Endothelial cell of umbilical vein (primary cell): ENCODE results near the gene EPS8. TPM values are rescaled to one million over a fixed set of nuclear protein-coding genes. Genes with fewer than 3 reads are reported as not detected.

ENCODE experiments used
- BruUV-seq: library from RNA; stranded (reverse); fragments of 400-500 nt; replicated peaks from 2 replicates; lab custom pipeline; 2021; lab: Mats Ljungman, UMichigan
- CTCF ChIA-PET: fragments of 300-600, 350-600 bp; sonication (Branson Sonifier 250); formaldehyde crosslinking; loops from one replicate; lab custom pipeline; 2021; ENCODE audit warnings: antibody characterized with exemption, inconsistent platforms; lab: Charles Lee
- POLR2A ChIA-PET: fragments of 300-600, 350-600 bp; sonication (Branson Sonifier 250); formaldehyde crosslinking; loops from one replicate; lab custom pipeline; 2021; ENCODE audit warnings: antibody characterized with exemption, inconsistent platforms; lab: Charles Lee
- DNase-seq: peaks from one replicate; pipeline ENCODE4 v3.0.0-alpha.2; 2011; ENCODE audit warnings: low read depth, low spot score
- FAIRE-seq: peaks from 2 replicates; lab custom pipeline; 2011; peaks lifted over from hg19 to GRCh38; lab: Jason Lieb, UNC
- H2AFZ ChIP-seq: 2 replicates; pipeline ENCODE4 v1.6.0; 2012; ENCODE audit warnings: low read depth, low read length, control low read depth, inconsistent platforms
- H3K27ac ChIP-seq: 2 replicates; pipeline ENCODE4 v1.5.1; 2011; ENCODE audit warnings: low read depth, mild to moderate bottlenecking, control low read depth, low read length, moderate library complexity; ENCODE audit not compliant: insufficient read depth
- H3K27me3 ChIP-seq, 2 experiments: 2 replicates each; pipeline versions ENCODE4 v1.6.0 to v1.6.1; 2011; ENCODE audit warnings: low read length in 2 of 2, mixed read lengths in 1 of 2; ENCODE audit not compliant: control insufficient read depth in 2 of 2, insufficient read depth in 2 of 2
- H3K36me3 ChIP-seq, 2 experiments: 2 replicates in 1 of 2; 3 replicates in 1 of 2; pipeline ENCODE4 v1.5.1; 2011; ENCODE audit warnings: low read length in 2 of 2, mild to moderate bottlenecking in 1 of 2, moderate library complexity in 1 of 2; ENCODE audit not compliant: control insufficient read depth in 2 of 2, insufficient read depth in 2 of 2; ENCODE audit errors: extremely low read depth in 1 of 2
- H3K4me1 ChIP-seq: 3 replicates; pipeline ENCODE4 v1.5.1; 2011; ENCODE audit warnings: mild to moderate bottlenecking, low read length; ENCODE audit not compliant: control insufficient read depth, insufficient read depth; ENCODE audit errors: extremely low read depth
- H3K4me2 ChIP-seq: 2 replicates; pipeline ENCODE4 v1.6.1; 2011; ENCODE audit warnings: low read length, control low read depth, mixed read lengths; ENCODE audit not compliant: insufficient read depth
- H3K4me3 ChIP-seq, 3 experiments: fragments of 200-600 bp in 1 of 3; sonication (generic), shearing (Covaris generic) in 1 of 3; replicated peaks in 1 of 3; 2 replicates each; pipeline ENCODE4 v1.5.1; 2011 to 2016; ENCODE audit warnings: control low read depth in 3 of 3, low read length in 3 of 3, mild to moderate bottlenecking in 2 of 3, inconsistent platforms in 1 of 3, low read depth in 1 of 3, moderate library complexity in 1 of 3; ENCODE audit not compliant: insufficient read depth in 1 of 3
- H3K79me2 ChIP-seq: 2 replicates; pipeline ENCODE4 v1.6.0; 2012; ENCODE audit warnings: low read length, inconsistent platforms; ENCODE audit not compliant: control insufficient read depth, insufficient read depth
- H3K9ac ChIP-seq: replicated peaks from 2 replicates; pipeline ENCODE3; 2011; ENCODE audit warnings: low read length, control low read depth; ENCODE audit not compliant: insufficient read depth; ENCODE audit errors: extremely low read depth
- H3K9me1 ChIP-seq: replicated peaks from 3 replicates; pipeline ENCODE4 v1.6.0; 2011; ENCODE audit warnings: mild to moderate bottlenecking, low read length; ENCODE audit not compliant: control insufficient read depth, insufficient read depth; ENCODE audit errors: extremely low read depth
- H3K9me3 ChIP-seq: replicated peaks from 2 replicates; pipeline ENCODE4 v1.5.1; 2012; ENCODE audit warnings: low read length, inconsistent platforms; ENCODE audit not compliant: control insufficient read depth, insufficient read depth
- H4K20me1 ChIP-seq: replicated peaks from 2 replicates; pipeline ENCODE3; 2011; ENCODE audit warnings: mild to moderate bottlenecking, low read length; ENCODE audit not compliant: control insufficient read depth, insufficient read depth; ENCODE audit errors: extremely low read depth
- CTCF ChIP-seq, 2 donors: IDR thresholded peaks; 1 replicate in 1 of 2; 2 replicates in 1 of 2; pipeline ENCODE4 v1.5.1; 2011; ENCODE audit warnings: low read length in 2 of 2, mild to moderate bottlenecking in 2 of 2, moderate library complexity in 2 of 2, control low read depth in 1 of 2, inconsistent platforms in 1 of 2, low read depth in 1 of 2; ENCODE audit not compliant: insufficient read depth in 1 of 2; ENCODE audit errors: extremely low read depth in 1 of 2
- EZH2 ChIP-seq: IDR thresholded peaks from 2 replicates; pipeline ENCODE4 v1.6.1; 2012; ENCODE audit warnings: borderline replicate concordance, low read depth, mild to moderate bottlenecking, moderate library complexity, low read length, inconsistent platforms; ENCODE audit not compliant: severe bottlenecking
- FOS ChIP-seq: IDR thresholded peaks from 2 replicates; pipeline ENCODE4 v1.6.1; 2011; ENCODE audit warnings: mild to moderate bottlenecking, low read length, moderate library complexity, borderline replicate concordance; ENCODE audit not compliant: insufficient read depth
- GATA2 ChIP-seq: IDR thresholded peaks from 2 replicates; pipeline ENCODE4 v1.7.0; 2011; ENCODE audit warnings: low read depth, mild to moderate bottlenecking, moderate library complexity, mixed read lengths, low read length; ENCODE audit not compliant: insufficient read length, insufficient read depth
- JUN ChIP-seq: IDR thresholded peaks from 2 replicates; pipeline ENCODE4 v1.6.1; 2011; ENCODE audit warnings: borderline replicate concordance, low read depth; ENCODE audit not compliant: insufficient read length, insufficient read depth
- MAX ChIP-seq: IDR thresholded peaks from 2 replicates; pipeline ENCODE4 v1.6.1; 2011; ENCODE audit not compliant: insufficient read depth, insufficient read length
- MYC ChIP-seq: IDR thresholded peaks from one replicate; pipeline ENCODE4 v1.6.1; 2011; ENCODE audit warnings: mild to moderate bottlenecking, low read depth, low read length
- POLR2A ChIP-seq: IDR thresholded peaks from 2 replicates; pipeline ENCODE4 v1.6.1; 2012; ENCODE audit warnings: low read depth, mild to moderate bottlenecking, control low read depth, low read length
- POLR2AphosphoS5 ChIP-seq: IDR thresholded peaks from 2 replicates; pipeline ENCODE4 v1.6.1; 2012; ENCODE audit warnings: low read depth, mild to moderate bottlenecking, control low read depth, low read length, moderate library complexity; ENCODE audit not compliant: insufficient read depth
- dilution Hi-C: fragments of 300-500 bp; cut with MboI; formaldehyde crosslinking; loops from one replicate; pipeline ENCODE4 v1.15.0; 2019; ENCODE audit warnings: low sequenced_read_pairs; ENCODE audit not compliant: extremely low pct_ligation_motif_present
- intact Hi-C: fragments of 100-400 bp; cut with micrococcal nuclease; formaldehyde crosslinking; loops from one replicate; pipeline ENCODE4 v1.10.0; 2022
- polyA plus RNA-seq, 4 experiments: library from polyadenylated mRNA; depleted of rRNA in 3 of 4; stranded (reverse) in 3 of 4; unstranded in 1 of 4; fragments of >200 nt; gene quantifications; 2 replicates each; pipeline versions ENCODE4 v1.2.1 to v1.2.3, GENCODE V29; 2011 to 2012; ENCODE audit warnings: missing spikeins in 1 of 4
- total RNA-seq: library from RNA; stranded (reverse); gene quantifications from 2 replicates; pipeline ENCODE4 v1.2.3, GENCODE V29; 2021

EPS8 gene
- total and polyA plus RNA-seq, 2 donors (not counting 3 experiments of a cell fraction or from before 2014, with no cell fraction given): 8.4 to 11.9 TPM

- Histone ChIP-seq H4K20me1 (no peaks in the 10 kb centered on the region), H3K4me2 (no peak overlapping the region), H3K9ac (no peak overlapping the region), H3K36me3 (no peaks in the 10 kb centered on the region), H3K4me3 (no peak overlapping the region), H3K27ac (no peak overlapping the region), H3K9me1 (no peaks in the 10 kb centered on the region), H3K4me1 (no peaks in the 10 kb centered on the region), H3K27me3 (no peaks in the 10 kb centered on the region), H3K9me3 (no peaks in the 10 kb centered on the region), H2AFZ (no peak overlapping the region), H3K79me2 (no peaks in the 10 kb centered on the region)
- POLR2A ChIA-PET: no interaction called here
- CTCF ChIA-PET: interaction anchor here (0.6 kb wide), 1 partner anchor 9 kb away, joined by 3 read pairs; no protein-coding TSS in a partner anchor
- FAIRE-seq: no peak
- dilution Hi-C loops: no loop called here
- DNase-seq: no peak
- intact Hi-C loops: no loop called here
- no peak for TF ChIP-seq MYC
- TF ChIP-seq POLR2AphosphoS5: no peak
- TF ChIP-seq EZH2: no peak
- no peak for TF ChIP-seq FOS
- no peak for TF ChIP-seq POLR2A
- TF ChIP-seq MAX: no peak
- TF ChIP-seq GATA2: no peak
- TF ChIP-seq JUN: no peak
- no peak for TF ChIP-seq CTCF (IDR thresholded peaks at IDR 0.05; ENCODE audit: extremely low read depth in 1 of 2, insufficient read depth in 1 of 2, low read depth in 1 of 2, low read length in 2 of 2)
- BruUV-seq: no TSS peak
Observed at GRCh38 chr12:15709551-15709950, 79.6 kb downstream of the EPS8 start.
